ENCODE measurements around the gene SLC27A4. TPM values are rescaled to one million over a fixed set of nuclear protein-coding genes. Genes with fewer than 3 reads are reported as not detected.

Gene SLC27A4
- total RNA-seq, result 10 to 100 TPM; 15.8 to 97.3 (median 24.1) TPM
- long read RNA-seq, partial matches to known transcripts, result 0 of 1 reads
- long read RNA-seq, other reads (novel, unspliced or antisense), result 0 of 1 reads

GRCh38 chr9:128339761-128340690 is at the start of gene SLC27A4:
Gene SLC27A4, plus strand, starts transcription at chr9:128340527. Its CDS starts 2,606 bp downstream, at chr9:128343133.
- WGBS (ENCODE audit: insufficient coverage, low coverage, low lambda C conversion rate, missing lambda C conversion rate), result 9% methylated on average over 24 of the region's 75 CpGs
- intact Hi-C loops (cut with DNase I), result loop anchor here (10.0 kb wide), 1 partner anchor 45 kb away; no protein-coding TSS in a partner anchor
- peak within 1 kb of the TSS; percentile 57 to 64 (median 61) for H3K27ac ChIP-seq

DNA sequence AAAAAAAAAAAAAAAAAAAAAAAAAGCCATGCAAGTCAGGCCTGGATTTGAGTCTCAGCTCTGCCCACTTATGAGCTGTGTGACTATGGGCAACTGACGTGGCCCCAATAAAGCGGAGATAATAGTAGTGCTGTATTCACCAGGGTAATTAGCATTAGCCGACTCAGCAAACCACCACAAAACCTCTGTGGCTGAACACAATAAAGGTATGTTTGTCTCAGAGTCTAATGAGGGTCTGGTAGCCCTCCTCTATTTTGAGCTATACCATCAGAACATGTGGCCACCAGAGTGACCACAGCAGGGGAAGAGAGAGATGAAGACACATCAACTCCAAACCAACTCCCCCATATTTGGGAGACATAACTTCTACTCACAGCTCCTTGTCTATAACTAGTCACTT is 48.3 kb upstream of the SLC27A4 start:
- TF ChIP-seq CTCF (IDR thresholded peaks at IDR 0.05) (no peak), POLR2A (IDR thresholded peaks at IDR 0.05) (no peak)
- ATAC-seq, result no peak
- H3K4me1 ChIP-seq, result peaks cover 0 to 20% (median 8%) of the 10 kb centered on the region in 4 donors
- H3K27ac ChIP-seq, result no peak overlapping the region
- H3K9me3 ChIP-seq, result no peaks in the 10 kb centered on the region
- no peak for DNase-seq
- no peaks in the 10 kb centered on the region for H3K27me3 ChIP-seq
- H3K36me3 ChIP-seq, result no peaks in the 10 kb centered on the region
- intact Hi-C loops (cut with DNase I), result loop anchor here (10.0 kb wide), 1 partner anchor 53 kb away; the partner anchor contains the start of gene SLC27A4 (in 2 of the 2)
- WGBS (ENCODE audit: insufficient coverage, low coverage, low lambda C conversion rate, missing lambda C conversion rate), result 92% methylated on average over 2 of the region's 3 CpGs
- no peak overlapping the region for H3K4me3 ChIP-seq

More at GRCh38 chr9:128339761-128340690, at the start of gene SLC27A4:
- Histone ChIP-seq H3K9me3 (no peaks in the 10 kb centered on the region), H3K27me3 (no peaks in the 10 kb centered on the region), H3K4me3 (peak within 1 kb of the TSS; percentile 69 to 82 (median 74)), H3K4me1 (peaks cover 0 to 6% (median 0%) of the 10 kb centered on the region in 4 donors), H3K36me3 (peaks cover 0 to 18% (median 2%) of the 10 kb centered on the region in 4 donors)
- ATAC-seq, result peak; percentile 87 to 94 (median 90)
- TF ChIP-seq POLR2A (IDR thresholded peaks at IDR 0.05) (peak; percentile 56), CTCF (IDR thresholded peaks at IDR 0.05) (no peak)
- DNase-seq, result peak; percentile 87 to 90 (median 90)

GRCh38 chr9:128293091-128293490 is 47.2 kb upstream of the SLC27A4 start:
- Histone ChIP-seq H3K4me3 (no peak overlapping the region), H3K27ac (no peak overlapping the region), H3K27me3 (no peaks in the 10 kb centered on the region), H3K4me1 (peaks cover 0 to 25% (median 10%) of the 10 kb centered on the region in 4 donors), H3K9me3 (no peaks in the 10 kb centered on the region), H3K36me3 (no peaks in the 10 kb centered on the region)
- ATAC-seq (no peak), DNase-seq (no peak)
- no peak for TF ChIP-seq POLR2A (IDR thresholded peaks at IDR 0.05)
- no peak for TF ChIP-seq CTCF (IDR thresholded peaks at IDR 0.05)
- intact Hi-C loops (cut with DNase I), result loop anchor here (10.0 kb wide), 1 partner anchor 52 kb away; the partner anchor contains the start of gene SLC27A4 (in 2 of the 2)
- WGBS (ENCODE audit: insufficient coverage, low coverage, low lambda C conversion rate, missing lambda C conversion rate), result 84% methylated on average over 4 of the region's 4 CpGs

DNA sequence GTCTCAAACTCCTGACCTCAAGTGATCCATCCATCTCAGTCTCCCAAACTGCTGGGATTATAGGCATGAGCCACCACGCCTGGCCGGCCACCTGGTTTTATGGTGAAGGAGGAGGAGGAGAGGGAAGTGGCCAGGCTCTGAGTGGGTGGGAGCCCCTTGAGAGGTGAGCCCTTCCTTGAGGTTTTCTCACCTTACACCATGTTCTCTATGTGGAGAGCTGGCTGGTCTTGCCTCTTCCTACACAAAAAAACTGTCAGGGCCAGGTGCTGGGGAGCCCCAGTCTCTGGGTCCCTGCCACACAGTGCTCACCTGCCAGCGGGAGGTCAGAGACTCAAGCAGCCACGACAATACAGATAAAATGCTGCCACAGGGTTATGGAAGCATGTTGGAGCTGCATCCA is 46.2 kb upstream of the SLC27A4 start:
- no peaks in the 10 kb centered on the region for H3K9me3 ChIP-seq
- TF ChIP-seq CTCF (IDR thresholded peaks at IDR 0.05) (no peak), POLR2A (IDR thresholded peaks at IDR 0.05) (no peak)
- WGBS (ENCODE audit: insufficient coverage, low coverage, low lambda C conversion rate, missing lambda C conversion rate), result 80% methylated on average over 2 of the region's 4 CpGs
- H3K27ac ChIP-seq, result no peak overlapping the region
- DNase-seq (no peak), ATAC-seq (no peak)
- no peaks in the 10 kb centered on the region for H3K36me3 ChIP-seq
- intact Hi-C loops (cut with DNase I), result loop anchor here (10.0 kb wide), 1 partner anchor 51 kb away; the partner anchor contains the start of gene SLC27A4 (in 2 of the 2)
- H3K27me3 ChIP-seq, result no peaks in the 10 kb centered on the region
- H3K4me3 ChIP-seq, result no peak overlapping the region
- H3K4me1 ChIP-seq, result peaks cover 0 to 25% (median 10%) of the 10 kb centered on the region in 4 donors
